ENCODE results near the gene NCKAP1.

NCKAP1 gene

DNA sequence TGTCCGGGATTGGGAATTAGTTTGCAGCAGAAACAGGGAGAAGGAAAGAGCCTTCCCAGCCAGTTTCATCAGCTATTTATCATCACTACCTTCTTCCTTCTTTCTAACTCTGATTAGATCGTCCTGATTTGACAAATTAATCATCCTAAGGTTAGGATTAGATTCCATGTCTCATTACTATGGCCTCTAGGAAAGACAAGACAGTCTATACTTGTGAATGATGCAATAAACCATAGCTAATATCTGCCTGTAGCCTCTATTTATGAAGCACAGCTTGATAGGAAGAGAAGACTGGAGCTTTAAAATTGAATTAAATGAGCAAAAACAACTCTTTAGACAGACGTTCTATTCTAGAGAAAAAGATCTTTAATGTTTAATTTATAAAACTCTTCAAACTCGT, 146.6 kb downstream of the NCKAP1 start:
- no peak for DNase-seq (ENCODE audit: extremely low spot score)
- CTCF ChIA-PET = interaction anchor here (0.7 to 1.9 kb wide), 4 partner anchors 9 to 54 kb away, joined by 3 to 8 read pairs (median 4); no protein-coding TSS in a partner anchor
- TF ChIP-seq, protein P1, sequence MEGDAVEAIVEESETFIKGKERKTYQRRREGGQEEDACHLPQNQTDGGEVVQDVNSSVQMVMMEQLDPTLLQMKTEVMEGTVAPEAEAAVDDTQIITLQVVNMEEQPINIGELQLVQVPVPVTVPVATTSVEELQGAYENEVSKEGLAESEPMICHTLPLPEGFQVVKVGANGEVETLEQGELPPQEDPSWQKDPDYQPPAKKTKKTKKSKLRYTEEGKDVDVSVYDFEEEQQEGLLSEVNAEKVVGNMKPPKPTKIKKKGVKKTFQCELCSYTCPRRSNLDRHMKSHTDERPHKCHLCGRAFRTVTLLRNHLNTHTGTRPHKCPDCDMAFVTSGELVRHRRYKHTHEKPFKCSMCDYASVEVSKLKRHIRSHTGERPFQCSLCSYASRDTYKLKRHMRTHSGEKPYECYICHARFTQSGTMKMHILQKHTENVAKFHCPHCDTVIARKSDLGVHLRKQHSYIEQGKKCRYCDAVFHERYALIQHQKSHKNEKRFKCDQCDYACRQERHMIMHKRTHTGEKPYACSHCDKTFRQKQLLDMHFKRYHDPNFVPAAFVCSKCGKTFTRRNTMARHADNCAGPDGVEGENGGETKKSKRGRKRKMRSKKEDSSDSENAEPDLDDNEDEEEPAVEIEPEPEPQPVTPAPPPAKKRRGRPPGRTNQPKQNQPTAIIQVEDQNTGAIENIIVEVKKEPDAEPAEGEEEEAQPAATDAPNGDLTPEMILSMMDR (IDR thresholded peaks at IDR 0.05; ENCODE audit: control extremely low read depth, extremely low read depth, low read depth, missing control alignments) = no peak
- POLR2A ChIA-PET = no interaction called here

DNA sequence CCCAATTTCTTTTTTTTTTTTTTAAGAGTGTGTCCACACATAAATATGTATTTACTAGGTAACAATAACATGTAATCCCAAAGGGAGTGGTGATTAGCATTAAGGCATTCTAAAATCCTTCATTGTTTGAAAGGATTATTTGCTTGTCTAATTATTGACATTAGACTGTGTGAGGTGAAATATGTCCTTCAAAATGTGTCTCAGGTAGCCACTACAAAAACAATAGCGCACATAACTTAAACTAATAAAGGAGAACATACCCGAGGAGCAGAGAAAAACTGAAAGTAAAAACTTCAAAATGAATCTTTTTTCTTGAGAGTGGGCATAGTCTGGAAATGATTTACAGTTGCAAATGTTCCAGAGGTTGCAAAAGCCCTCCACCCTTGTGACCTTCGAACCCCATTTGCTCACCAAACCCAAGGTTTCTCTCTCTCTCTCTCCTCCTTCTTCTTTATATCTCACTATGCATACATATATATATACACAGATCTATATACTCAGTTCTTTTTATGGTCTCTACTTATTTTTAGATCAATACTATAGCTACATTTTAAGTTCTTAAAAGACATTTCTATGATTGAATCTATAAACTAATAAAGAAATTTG, 147.4 kb downstream of the NCKAP1 start:
- DNase-seq (ENCODE audit: extremely low spot score) = no peak
- ChIA-PET POLR2A (no interaction called here), CTCF (interaction anchor here (1.4 to 1.9 kb wide), 3 partner anchors 10 to 54 kb away, joined by 3 to 8 read pairs (median 4); no protein-coding TSS in a partner anchor)
- TF ChIP-seq, protein P1 (IDR thresholded peaks at IDR 0.05; ENCODE audit: control extremely low read depth, extremely low read depth, low read depth, missing control alignments) = no peak

DNA sequence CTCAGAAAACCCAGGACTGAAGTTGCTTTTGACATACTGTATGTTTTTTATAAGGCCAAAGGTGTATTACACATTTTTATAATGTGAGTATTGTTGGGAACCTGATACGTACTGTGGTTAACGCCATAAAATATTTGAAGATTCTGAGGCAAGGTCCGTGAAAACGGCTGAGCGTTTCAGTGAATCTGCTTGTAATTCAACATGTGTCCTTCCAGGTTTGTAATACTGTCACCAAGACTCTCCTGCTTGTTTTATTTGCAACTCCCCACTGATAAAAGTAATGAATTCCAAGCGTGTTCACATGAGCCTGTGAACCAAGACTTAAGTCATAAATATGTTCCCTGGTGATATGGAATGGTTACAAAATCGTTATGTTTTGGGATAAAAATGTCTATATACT, 148.0 kb downstream of the NCKAP1 start:
- TF ChIP-seq, protein P1 (IDR thresholded peaks at IDR 0.05; ENCODE audit: control extremely low read depth, extremely low read depth, low read depth, missing control alignments) = no peak
- DNase-seq (ENCODE audit: extremely low spot score) = no peak
- POLR2A ChIA-PET = no interaction called here
- CTCF ChIA-PET = no interaction called here

DNA sequence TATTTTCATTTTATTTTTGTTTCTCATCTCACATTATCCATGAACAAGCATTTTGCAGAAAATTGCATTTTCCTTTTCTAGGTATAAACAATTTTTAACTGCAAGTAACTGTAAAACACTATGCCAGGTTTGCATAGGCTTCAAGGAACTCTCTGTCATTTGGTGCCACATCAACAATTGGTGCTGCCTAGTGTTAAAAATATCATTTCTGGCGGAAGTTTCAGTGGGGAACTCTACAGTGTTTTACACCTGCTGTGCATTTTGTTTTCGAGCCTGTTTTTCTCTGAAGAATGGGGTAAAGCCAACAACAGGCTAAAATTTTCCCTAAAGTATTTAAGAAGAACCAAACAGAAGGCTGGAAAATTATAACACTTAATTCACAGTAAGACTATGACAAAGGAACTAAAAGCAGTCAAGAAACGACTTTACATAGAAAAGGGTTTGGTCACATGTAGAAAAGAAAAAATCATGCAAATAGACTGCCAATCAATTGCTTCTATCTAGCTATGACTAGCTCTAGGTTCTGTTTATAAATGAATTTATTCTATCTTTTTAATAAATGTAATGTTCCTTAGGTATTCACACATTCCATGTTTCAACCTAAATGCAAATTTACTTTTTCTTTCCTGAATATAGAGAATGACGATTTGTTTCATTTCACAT, 150.4 kb downstream of the NCKAP1 start:
- no peak for DNase-seq (ENCODE audit: extremely low spot score)
- ChIA-PET CTCF (no interaction called here), POLR2A (no interaction called here)
- TF ChIP-seq, protein P1 (IDR thresholded peaks at IDR 0.05; ENCODE audit: control extremely low read depth, extremely low read depth, low read depth, missing control alignments) = no peak

DNA sequence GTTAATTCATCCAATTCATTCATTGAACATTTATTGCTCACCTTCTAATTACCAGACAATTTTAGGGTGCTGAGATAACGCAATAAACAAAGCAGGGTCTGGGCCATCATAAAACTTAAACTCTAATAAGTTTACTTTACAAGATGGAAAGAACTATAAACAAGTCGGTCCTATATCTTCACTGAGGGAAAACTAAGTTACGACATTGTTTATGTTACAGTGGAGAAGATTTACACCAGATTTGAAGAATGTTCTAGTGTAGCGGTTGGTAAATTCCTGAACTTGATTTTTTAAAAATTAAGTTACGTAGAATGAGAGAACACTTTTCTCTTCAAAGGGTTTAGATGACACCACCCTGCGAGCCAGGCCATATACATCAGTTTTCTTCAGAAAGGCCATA, 151.2 kb downstream of the NCKAP1 start:
- no peak for DNase-seq (ENCODE audit: extremely low spot score)
- POLR2A ChIA-PET = no interaction called here
- CTCF ChIA-PET = no interaction called here
- TF ChIP-seq, protein P1 (IDR thresholded peaks at IDR 0.05; ENCODE audit: control extremely low read depth, extremely low read depth, low read depth, missing control alignments) = no peak

DNA sequence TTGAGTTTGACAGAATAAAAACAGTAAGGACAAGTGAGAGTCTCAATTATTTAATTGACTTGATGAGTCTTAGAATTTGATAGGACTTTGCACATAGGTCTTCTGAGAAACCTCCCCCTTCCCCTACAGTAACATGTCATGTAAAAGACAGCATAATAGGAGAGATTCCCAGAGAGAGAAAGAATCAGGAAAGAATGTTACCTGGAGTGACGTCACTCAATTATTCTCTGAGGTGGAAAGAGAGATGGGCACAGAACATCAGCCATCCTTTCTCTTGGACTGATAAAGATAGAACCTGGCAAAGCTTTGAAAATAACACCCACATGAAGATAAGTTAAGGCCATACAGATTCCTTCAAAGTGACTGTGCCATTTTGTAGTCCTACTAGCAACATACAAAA, 152.5 kb downstream of the NCKAP1 start:
- POLR2A ChIA-PET = no interaction called here
- DNase-seq (ENCODE audit: extremely low spot score) = no peak
- TF ChIP-seq, protein P1 (IDR thresholded peaks at IDR 0.05; ENCODE audit: control extremely low read depth, extremely low read depth, low read depth, missing control alignments) = no peak
- CTCF ChIA-PET = no interaction called here

All from GM10248 (cell line).